CD4-positive, alpha-beta T cell treated with Interleukin-17A for 4 hours (primary cell): ENCODE measurements around the gene AP2A2.
"Not testable (repeated sequence)": the region's sequence is repeated elsewhere in the genome, so short reads cannot be mapped to it uniquely, and the experiment has no call there.

Experiments
- DNase-seq: peaks from one replicate; pipeline ENCODE4 v3.0.0-alpha.2; 2020; ENCODE audit warnings: mixed read lengths

AP2A2 gene

GRCh38 chr11:1000357-1001278 is 74.9 kb downstream of the AP2A2 start:
- no peak for DNase-seq

DNA sequence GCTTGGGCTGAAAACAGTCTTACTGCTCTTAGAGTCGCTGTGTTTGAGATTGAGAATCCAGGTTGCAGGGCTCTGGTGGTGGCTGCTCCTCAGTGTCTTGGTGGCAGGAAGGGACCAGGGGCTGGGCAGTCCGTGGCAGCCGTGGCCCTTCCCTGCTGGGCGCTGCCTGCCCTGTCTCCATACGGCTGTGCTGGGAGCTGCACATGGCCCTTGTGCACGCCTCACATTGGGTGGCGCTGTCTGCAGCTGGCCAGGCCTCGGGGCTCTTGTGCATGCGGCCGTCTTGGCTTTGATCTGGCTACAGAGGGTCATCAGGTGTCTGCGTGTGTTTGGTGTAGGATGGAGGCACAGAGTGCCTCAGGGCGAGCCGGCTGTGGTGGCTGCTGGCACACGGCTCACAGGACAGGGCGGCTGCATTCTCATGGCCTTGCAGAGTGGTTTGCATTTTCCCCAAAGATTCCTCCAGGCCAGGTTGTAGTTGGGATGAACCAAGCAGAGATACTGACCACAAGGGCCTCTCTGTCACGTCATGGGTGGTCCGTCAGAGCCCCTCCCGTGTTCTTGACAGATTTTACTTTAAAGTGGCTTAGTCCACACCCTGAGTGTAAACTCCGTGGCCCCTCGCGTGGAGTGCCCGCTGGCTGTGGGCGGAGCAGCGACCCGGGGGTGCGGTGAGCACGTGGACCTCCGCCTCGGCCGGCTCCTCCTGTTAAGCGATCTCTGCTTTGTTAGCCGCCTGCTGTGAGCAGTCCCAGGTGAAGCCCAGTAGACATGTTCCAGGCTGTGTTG is 76.1 kb downstream of the AP2A2 start:
- DNase-seq, result no peak

- DNase-seq, result no peak
Observed at GRCh38 chr11:1002406-1002984, 76.8 kb downstream of the AP2A2 start.

GRCh38 chr11:1003159-1003558 is 77.5 kb downstream of the AP2A2 start:
- no peak for DNase-seq

GRCh38 chr11:1005928-1006327 is 80.3 kb downstream of the AP2A2 start:
- no peak for DNase-seq

DNA sequence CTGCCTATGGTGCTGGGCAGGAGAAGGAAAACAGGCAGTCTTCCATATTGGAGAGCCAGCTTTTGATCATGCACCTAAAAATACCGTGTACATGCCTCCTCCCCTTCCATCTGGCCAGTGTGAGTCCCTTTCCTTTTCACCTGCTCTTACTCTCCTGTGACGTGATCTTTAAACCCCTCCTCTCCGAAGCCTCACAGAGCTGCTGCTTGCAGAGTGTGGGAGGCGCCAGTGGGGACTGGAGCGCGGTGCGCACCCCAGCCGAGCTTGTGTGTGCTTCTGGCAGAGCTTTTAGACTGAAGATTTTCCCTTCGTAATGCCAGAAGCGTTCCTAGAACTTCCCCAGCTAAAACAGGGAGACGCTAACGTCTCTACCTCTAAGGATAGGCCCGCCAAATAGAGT is 81.1 kb downstream of the AP2A2 start:
- DNase-seq, result no peak

DNA sequence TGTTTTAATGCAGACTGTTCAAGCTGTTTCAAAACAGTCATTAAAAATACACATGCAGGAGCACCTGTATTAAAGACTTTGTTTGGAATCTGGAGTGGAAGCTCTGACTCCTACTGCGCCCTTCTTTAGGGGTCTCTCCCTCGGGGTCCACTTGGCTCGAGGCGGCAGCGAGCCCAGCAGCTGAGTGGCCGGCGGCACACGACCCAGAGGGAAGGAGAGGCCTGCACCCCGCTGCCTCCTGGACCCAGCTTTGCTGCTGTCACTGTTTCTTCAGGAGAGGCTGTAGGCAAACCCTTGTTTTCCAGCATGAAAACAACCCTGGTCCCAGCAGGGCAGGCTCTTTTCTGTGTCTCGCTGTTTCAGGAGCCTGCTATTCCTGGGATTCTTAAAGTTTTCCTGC is 81.6 kb downstream of the AP2A2 start:
- no peak for DNase-seq

GRCh38 chr11:1008001-1008802 is 82.5 kb downstream of the AP2A2 start:
- no peak for DNase-seq

DNA sequence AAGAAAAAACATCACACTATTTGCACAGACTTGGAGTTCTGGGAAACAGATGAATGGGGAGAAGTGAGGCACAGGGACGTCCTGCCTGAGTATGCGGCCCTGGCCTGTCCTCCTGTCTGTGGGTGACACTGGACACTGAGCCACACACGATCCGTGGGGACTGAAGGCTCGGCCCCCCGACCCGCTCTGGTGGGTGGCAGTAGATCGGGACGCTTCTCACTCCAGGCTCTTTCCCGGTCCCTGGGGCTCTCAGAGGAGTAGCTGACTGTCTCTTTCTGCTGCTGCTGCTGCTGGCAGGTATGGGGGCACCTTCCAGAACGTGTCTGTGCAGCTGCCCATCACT is 83.1 kb downstream of the AP2A2 start:
- no peak for DNase-seq

GRCh38 chr11:1009371-1009770 is 83.7 kb downstream of the AP2A2 start:
- DNase-seq, result no peak

DNA sequence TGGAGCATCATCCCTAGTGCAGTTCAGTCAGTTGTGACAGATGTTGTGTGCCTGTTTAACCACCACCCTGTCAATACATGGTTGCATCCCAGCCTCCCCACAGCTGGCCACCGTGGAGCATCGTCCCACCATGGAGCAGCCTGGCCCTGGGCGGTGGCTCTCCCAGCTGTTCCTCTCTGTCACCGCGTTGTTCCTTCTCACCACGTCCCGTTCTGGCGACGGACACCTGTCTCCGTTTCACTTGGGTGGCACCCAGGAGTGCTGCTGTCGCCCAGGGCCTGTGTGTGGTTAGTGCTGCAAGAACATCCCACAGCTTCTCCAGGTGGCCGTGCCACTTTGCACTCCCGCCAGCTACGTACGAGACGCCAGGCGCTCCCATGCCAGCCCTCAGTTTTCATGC is 84.3 kb downstream of the AP2A2 start:
- DNase-seq, result no peak

DNA sequence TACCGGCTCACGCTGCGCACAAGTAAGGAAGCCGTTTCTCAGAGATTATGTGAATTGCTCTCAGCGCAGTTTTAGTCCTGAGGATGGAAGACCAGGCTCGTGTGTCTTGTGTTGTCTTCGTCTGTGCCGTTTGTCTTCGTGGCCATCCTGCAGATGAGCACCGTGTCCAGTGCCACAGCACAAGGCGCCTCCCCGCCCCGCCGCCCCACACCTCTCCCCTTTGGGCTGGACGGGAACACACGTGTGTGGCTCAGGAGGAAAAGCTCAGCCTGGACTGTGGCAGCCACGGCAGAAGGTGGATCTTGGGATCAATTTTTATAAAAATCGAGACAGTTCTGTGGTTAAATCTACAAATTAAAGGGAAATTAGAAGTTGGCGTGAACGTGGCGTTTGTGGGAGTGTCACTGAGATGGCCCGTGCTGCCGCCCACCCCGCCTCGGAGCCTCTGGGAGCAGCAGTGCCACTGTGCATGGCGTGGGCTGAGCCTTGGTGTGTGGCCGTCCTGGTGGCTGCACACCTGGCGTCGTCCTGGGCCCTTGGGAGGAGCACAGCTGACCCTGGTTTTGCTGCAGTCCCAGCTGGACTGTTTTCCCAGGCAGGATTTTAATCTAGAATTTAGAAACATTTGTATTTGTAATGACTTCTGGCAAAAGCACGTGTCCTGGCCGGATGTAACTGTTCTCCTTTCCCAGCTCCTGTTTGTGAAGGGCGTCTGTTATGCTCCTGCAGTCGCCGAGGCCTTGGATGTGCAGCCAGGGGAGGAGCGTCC is 85.1 kb downstream of the AP2A2 start:
- DNase-seq, result no peak

- no peak for DNase-seq
Observed at GRCh38 chr11:1011320-1011698, 85.6 kb downstream of the AP2A2 start.

GRCh38 chr11:1012291-1012690 is 86.6 kb downstream of the AP2A2 start:
- DNase-seq, result no peak

- no peak for DNase-seq
Observed at GRCh38 chr11:1012740-1013630, 87.3 kb downstream of the AP2A2 start.

DNA sequence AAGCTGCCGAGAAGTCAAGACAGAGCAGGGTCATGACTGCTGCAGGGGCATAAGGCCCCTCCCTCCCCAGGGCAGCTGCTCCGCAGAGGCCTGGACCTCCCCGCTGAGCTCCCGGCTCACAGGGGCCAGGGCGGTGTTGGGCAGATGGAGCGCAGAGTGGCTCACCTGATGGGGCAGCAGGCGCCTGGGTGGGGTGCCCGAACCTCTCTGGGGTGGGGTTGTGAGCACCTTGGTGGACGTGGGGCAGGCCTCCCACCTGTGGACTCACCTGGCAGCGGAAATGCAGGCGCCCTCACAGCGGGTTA is 87.9 kb downstream of the AP2A2 start:
- no peak for DNase-seq

- no peak for DNase-seq
Observed at GRCh38 chr11:1014276-1014675, 88.6 kb downstream of the AP2A2 start.

DNA sequence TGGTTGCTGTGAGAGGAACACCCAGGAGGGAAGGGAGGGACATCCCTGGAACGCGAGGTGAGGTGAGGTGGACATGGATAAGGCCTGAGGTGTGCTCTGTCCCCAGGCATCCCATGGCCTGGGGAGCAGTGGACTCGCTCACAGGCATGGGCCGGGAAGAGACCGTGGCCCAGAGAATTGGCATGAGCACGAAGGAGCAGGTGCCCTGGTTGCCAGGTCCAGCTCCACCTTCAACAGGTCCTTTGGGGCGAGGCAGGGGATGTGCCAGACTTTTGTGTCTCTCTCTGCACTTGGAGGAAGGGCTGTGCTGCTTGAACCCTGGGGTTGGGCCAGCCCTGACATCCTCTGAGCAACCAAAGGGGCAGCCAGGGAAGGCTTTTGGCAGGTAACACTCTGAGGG is 89.4 kb downstream of the AP2A2 start:
- DNase-seq, result no peak

- no peak for DNase-seq
Observed at GRCh38 chr11:1015826-1016545, 90.3 kb downstream of the AP2A2 start.

DNA sequence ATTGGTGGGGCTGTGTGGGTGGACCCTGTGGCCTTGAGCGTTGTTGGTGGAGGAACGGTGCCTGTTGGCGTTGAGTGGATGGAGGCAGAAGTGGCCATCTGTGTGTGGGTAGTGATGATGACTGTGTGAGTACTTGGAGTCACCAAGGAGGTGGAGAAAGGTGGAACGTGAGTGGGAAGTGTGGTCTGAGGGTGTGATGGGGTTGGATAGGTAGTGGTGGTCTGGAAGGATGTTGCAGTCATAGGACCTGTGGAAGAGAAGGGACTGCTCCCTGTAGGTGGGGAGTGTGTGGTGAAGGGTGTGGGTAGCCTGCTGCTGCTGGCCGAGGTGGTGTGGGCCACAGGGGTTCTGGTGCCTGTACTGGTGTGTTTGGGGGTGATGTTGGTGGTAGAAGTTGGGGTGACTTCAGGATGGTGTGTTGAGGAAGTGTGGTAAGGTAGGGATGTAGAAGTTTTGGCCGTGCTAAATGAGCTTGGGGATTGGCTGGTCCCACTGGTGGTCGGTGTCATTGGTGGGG is 91.0 kb downstream of the AP2A2 start:
- DNase-seq, result not testable (repeated sequence)
